NB4 (cell line): ENCODE data around the gene DENND1A.

ENCODE experiments used
- MAX ChIP-seq: IDR thresholded peaks from 2 replicates; pipeline ENCODE4 v1.6.1; 2011; ENCODE audit warnings: low read depth, low read length
- POLR2A ChIP-seq: IDR thresholded peaks from 2 replicates; pipeline ENCODE4 v1.6.1; 2011; ENCODE audit warnings: mild to moderate bottlenecking; ENCODE audit not compliant: insufficient read length; ENCODE audit errors: extremely low read depth
- TF ChIP-seq, protein P1 (sequence below): IDR thresholded peaks from one replicate; pipeline ENCODE4 v1.5.1; 2012; ENCODE audit warnings: low read depth, low read length

GRCh38 chr9:123928533-123929176 lies 1.3 kb downstream of the DENND1A start:
- TF ChIP-seq, protein P1, sequence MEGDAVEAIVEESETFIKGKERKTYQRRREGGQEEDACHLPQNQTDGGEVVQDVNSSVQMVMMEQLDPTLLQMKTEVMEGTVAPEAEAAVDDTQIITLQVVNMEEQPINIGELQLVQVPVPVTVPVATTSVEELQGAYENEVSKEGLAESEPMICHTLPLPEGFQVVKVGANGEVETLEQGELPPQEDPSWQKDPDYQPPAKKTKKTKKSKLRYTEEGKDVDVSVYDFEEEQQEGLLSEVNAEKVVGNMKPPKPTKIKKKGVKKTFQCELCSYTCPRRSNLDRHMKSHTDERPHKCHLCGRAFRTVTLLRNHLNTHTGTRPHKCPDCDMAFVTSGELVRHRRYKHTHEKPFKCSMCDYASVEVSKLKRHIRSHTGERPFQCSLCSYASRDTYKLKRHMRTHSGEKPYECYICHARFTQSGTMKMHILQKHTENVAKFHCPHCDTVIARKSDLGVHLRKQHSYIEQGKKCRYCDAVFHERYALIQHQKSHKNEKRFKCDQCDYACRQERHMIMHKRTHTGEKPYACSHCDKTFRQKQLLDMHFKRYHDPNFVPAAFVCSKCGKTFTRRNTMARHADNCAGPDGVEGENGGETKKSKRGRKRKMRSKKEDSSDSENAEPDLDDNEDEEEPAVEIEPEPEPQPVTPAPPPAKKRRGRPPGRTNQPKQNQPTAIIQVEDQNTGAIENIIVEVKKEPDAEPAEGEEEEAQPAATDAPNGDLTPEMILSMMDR, result no peak
- TF ChIP-seq POLR2A (no peak), MAX (no peak)
